ENCODE measurements around the gene ROBO2.

DNA sequence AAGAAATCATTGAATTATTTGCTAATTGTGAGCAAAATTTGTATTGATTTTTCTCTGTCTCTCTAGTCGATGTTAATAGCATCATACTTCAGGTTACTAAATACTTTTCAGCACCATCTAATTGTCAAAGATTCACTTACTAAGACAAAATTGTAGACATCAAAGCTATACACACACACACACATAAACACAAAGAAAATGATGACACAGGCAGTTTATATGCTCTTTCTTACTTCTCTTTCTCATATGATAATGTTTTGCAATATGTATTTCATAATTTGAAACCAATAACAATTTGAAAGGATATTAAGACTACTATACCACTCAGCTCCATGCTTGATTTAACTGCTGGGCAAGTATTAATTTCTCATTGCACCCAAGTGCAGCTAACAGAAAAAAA is 406.2 kb downstream of the ROBO2 start:
- TF ChIP-seq POLR2AphosphoS5 (IDR thresholded peaks at IDR 0.05; ENCODE audit: low read depth), result no peak
- TF ChIP-seq, protein P1, sequence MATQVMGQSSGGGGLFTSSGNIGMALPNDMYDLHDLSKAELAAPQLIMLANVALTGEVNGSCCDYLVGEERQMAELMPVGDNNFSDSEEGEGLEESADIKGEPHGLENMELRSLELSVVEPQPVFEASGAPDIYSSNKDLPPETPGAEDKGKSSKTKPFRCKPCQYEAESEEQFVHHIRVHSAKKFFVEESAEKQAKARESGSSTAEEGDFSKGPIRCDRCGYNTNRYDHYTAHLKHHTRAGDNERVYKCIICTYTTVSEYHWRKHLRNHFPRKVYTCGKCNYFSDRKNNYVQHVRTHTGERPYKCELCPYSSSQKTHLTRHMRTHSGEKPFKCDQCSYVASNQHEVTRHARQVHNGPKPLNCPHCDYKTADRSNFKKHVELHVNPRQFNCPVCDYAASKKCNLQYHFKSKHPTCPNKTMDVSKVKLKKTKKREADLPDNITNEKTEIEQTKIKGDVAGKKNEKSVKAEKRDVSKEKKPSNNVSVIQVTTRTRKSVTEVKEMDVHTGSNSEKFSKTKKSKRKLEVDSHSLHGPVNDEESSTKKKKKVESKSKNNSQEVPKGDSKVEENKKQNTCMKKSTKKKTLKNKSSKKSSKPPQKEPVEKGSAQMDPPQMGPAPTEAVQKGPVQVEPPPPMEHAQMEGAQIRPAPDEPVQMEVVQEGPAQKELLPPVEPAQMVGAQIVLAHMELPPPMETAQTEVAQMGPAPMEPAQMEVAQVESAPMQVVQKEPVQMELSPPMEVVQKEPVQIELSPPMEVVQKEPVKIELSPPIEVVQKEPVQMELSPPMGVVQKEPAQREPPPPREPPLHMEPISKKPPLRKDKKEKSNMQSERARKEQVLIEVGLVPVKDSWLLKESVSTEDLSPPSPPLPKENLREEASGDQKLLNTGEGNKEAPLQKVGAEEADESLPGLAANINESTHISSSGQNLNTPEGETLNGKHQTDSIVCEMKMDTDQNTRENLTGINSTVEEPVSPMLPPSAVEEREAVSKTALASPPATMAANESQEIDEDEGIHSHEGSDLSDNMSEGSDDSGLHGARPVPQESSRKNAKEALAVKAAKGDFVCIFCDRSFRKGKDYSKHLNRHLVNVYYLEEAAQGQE (IDR thresholded peaks at IDR 0.05; ENCODE audit: unreplicated experiment), result no peak
- TF ChIP-seq, protein P2, sequence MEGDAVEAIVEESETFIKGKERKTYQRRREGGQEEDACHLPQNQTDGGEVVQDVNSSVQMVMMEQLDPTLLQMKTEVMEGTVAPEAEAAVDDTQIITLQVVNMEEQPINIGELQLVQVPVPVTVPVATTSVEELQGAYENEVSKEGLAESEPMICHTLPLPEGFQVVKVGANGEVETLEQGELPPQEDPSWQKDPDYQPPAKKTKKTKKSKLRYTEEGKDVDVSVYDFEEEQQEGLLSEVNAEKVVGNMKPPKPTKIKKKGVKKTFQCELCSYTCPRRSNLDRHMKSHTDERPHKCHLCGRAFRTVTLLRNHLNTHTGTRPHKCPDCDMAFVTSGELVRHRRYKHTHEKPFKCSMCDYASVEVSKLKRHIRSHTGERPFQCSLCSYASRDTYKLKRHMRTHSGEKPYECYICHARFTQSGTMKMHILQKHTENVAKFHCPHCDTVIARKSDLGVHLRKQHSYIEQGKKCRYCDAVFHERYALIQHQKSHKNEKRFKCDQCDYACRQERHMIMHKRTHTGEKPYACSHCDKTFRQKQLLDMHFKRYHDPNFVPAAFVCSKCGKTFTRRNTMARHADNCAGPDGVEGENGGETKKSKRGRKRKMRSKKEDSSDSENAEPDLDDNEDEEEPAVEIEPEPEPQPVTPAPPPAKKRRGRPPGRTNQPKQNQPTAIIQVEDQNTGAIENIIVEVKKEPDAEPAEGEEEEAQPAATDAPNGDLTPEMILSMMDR (conservative IDR thresholded peaks at IDR 0.05; ENCODE audit: low read depth in 2 of 2), result no peak
- TF ChIP-seq EZH2phosphoT487 (IDR thresholded peaks at IDR 0.05; ENCODE audit: unreplicated experiment), result no peak
- no peak for TF ChIP-seq EZH2 (IDR thresholded peaks at IDR 0.05; ENCODE audit: low read depth, unreplicated experiment)
- TF ChIP-seq ZNF331 (CRISPR knock-in tag; IDR thresholded peaks at IDR 0.05; ENCODE audit: low read depth), result no peak
- TF ChIP-seq JUNB (IDR thresholded peaks at IDR 0.05; ENCODE audit: unreplicated experiment), result no peak
- TF ChIP-seq CREB1 (CRISPR knock-in tag; IDR thresholded peaks at IDR 0.05; ENCODE audit: low read depth), result no peak
- TF ChIP-seq, protein P3, sequence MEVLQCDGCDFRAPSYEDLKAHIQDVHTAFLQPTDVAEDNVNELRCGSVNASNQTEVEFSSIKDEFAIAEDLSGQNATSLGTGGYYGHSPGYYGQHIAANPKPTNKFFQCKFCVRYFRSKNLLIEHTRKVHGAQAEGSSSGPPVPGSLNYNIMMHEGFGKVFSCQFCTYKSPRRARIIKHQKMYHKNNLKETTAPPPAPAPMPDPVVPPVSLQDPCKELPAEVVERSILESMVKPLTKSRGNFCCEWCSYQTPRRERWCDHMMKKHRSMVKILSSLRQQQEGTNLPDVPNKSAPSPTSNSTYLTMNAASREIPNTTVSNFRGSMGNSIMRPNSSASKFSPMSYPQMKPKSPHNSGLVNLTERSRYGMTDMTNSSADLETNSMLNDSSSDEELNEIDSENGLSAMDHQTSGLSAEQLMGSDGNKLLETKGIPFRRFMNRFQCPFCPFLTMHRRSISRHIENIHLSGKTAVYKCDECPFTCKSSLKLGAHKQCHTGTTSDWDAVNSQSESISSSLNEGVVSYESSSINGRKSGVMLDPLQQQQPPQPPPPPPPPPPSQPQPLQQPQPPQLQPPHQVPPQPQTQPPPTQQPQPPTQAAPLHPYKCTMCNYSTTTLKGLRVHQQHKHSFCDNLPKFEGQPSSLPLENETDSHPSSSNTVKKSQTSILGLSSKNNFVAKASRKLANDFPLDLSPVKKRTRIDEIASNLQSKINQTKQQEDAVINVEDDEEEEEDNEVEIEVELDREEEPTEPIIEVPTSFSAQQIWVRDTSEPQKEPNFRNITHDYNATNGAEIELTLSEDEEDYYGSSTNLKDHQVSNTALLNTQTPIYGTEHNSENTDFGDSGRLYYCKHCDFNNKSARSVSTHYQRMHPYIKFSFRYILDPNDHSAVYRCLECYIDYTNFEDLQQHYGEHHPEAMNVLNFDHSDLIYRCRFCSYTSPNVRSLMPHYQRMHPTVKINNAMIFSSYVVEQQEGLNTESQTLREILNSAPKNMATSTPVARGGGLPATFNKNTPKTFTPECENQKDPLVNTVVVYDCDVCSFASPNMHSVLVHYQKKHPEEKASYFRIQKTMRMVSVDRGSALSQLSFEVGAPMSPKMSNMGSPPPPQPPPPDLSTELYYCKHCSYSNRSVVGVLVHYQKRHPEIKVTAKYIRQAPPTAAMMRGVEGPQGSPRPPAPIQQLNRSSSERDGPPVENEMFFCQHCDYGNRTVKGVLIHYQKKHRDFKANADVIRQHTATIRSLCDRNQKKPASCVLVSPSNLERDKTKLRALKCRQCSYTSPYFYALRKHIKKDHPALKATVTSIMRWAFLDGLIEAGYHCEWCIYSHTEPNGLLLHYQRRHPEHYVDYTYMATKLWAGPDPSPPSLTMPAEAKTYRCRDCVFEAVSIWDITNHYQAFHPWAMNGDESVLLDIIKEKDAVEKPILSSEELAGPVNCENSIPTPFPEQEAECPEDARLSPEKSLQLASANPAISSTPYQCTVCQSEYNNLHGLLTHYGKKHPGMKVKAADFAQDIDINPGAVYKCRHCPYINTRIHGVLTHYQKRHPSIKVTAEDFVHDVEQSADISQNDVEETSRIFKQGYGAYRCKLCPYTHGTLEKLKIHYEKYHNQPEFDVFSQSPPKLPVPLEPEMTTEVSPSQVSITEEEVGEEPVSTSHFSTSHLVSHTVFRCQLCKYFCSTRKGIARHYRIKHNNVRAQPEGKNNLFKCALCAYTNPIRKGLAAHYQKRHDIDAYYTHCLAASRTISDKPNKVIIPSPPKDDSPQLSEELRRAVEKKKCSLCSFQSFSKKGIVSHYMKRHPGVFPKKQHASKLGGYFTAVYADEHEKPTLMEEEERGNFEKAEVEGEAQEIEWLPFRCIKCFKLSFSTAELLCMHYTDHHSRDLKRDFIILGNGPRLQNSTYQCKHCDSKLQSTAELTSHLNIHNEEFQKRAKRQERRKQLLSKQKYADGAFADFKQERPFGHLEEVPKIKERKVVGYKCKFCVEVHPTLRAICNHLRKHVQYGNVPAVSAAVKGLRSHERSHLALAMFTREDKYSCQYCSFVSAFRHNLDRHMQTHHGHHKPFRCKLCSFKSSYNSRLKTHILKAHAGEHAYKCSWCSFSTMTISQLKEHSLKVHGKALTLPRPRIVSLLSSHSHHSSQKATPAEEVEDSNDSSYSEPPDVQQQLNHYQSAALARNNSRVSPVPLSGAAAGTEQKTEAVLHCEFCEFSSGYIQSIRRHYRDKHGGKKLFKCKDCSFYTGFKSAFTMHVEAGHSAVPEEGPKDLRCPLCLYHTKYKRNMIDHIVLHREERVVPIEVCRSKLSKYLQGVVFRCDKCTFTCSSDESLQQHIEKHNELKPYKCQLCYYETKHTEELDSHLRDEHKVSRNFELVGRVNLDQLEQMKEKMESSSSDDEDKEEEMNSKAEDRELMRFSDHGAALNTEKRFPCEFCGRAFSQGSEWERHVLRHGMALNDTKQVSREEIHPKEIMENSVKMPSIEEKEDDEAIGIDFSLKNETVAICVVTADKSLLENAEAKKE (CRISPR knock-in tag; IDR thresholded peaks at IDR 0.05), result no peak
- no peak for TF ChIP-seq ZNF114 (CRISPR knock-in tag; IDR thresholded peaks at IDR 0.05)
- TF ChIP-seq STAT1 (IDR thresholded peaks at IDR 0.05; ENCODE audit: unreplicated experiment), result no peak
